Lower lobe of right lung (tissue), 2 donors: ENCODE results near the gene TDRD10. TPM values are rescaled to one million over a fixed set of nuclear protein-coding genes. Genes with fewer than 3 reads are reported as not detected.

Source experiments
- ATAC-seq, 2 donors: fragments of 200-7000 bp; cut with Tn5 transposase; one replicate each; pipeline ENCODE4 v1.9.1; 2020 to 2022; ENCODE audit warnings: mild to moderate bottlenecking in 2 of 2, moderate library complexity in 2 of 2
- DNase-seq: peaks from one replicate; pipeline ENCODE4 v3.0.0-alpha.2; 2020
- H3K27ac ChIP-seq: fragments of 200-600 bp; one replicate; pipeline ENCODE4 v1.8.0; 2022
- H3K27me3 ChIP-seq: fragments of 200-600 bp; one replicate; pipeline ENCODE4 v1.8.0; 2022; ENCODE audit warnings: low read depth
- H3K36me3 ChIP-seq: fragments of 200-600 bp; one replicate; pipeline ENCODE4 v1.8.0; 2022; ENCODE audit warnings: mild to moderate bottlenecking
- H3K4me1 ChIP-seq: fragments of 200-600 bp; one replicate; pipeline ENCODE4 v1.8.0; 2022
- H3K4me3 ChIP-seq: fragments of 200-600 bp; one replicate; pipeline ENCODE4 v1.8.0; 2022; ENCODE audit warnings: mild to moderate bottlenecking
- H3K9me3 ChIP-seq: fragments of 200-600 bp; one replicate; pipeline ENCODE4 v1.8.0; 2022
- CTCF ChIP-seq: fragments of 200-600 bp; IDR thresholded peaks from one replicate; pipeline ENCODE4 v1.8.0; 2022; ENCODE audit warnings: antibody characterized with exemption, mild to moderate bottlenecking
- intact Hi-C: fragments of 100-400 bp; cut with DNase I; formaldehyde crosslinking; loops from one replicate; pipeline ENCODE4 v1.11.0; 2022
- total RNA-seq: library from RNA; stranded (reverse); fragmentation: NEBNext Ultra II Directional; extraction: Animal tissue kit (Norgen Biotek cat#: 25700); gene quantifications from one replicate; pipeline ENCODE4 v1.2.1, GENCODE V29; 2021
- donor health status: DM: no; HTN: yes; CAD: no; lungs with severe emphysema.

The TDRD10 gene
- total RNA-seq, 1 donor from 2014 or later: 20.2 TPM

GRCh38 chr1:154550657-154551056 is 48.6 kb downstream of the TDRD10 start:
- DNase-seq (no peak), ATAC-seq (no peak)
- Histone ChIP-seq H3K4me3 (no peak overlapping the region), H3K27me3 (no peaks in the 10 kb centered on the region), H3K4me1 (peaks cover 25% of the 10 kb centered on the region), H3K36me3 (peaks cover 72% of the 10 kb centered on the region), H3K27ac (no peak overlapping the region), H3K9me3 (no peaks in the 10 kb centered on the region)
- TF ChIP-seq CTCF: no peak
- intact Hi-C loops: no loop called here

- H3K27me3 ChIP-seq: no peaks in the 10 kb centered on the region
- H3K36me3 ChIP-seq: peaks cover 77% of the 10 kb centered on the region
- peaks cover 32% of the 10 kb centered on the region for H3K4me1 ChIP-seq
- H3K27ac ChIP-seq: no peak overlapping the region
- ATAC-seq (no peak), DNase-seq (no peak)
- H3K9me3 ChIP-seq: no peaks in the 10 kb centered on the region
- intact Hi-C loops: no loop called here
- TF ChIP-seq CTCF: no peak
- no peak overlapping the region for H3K4me3 ChIP-seq
Observed at GRCh38 chr1:154551474-154551873, 49.5 kb downstream of the TDRD10 start.

- no peaks in the 10 kb centered on the region for H3K9me3 ChIP-seq
- ATAC-seq: no peak
- intact Hi-C loops: no loop called here
Observed at GRCh38 chr1:154552036-154552435, 50.0 kb downstream of the TDRD10 start.

GRCh38 chr1:154553056-154554030 is 51.3 kb downstream of the TDRD10 start:
- intact Hi-C loops: no loop called here

More at GRCh38 chr1:154552036-154552435, 50.0 kb downstream of the TDRD10 start:
- TF ChIP-seq CTCF: no peak
- H3K27ac ChIP-seq: no peak overlapping the region
- H3K4me3 ChIP-seq: no peak overlapping the region
- no peaks in the 10 kb centered on the region for H3K27me3 ChIP-seq
- H3K36me3 ChIP-seq: peaks cover 77% of the 10 kb centered on the region
- DNase-seq: no peak
- H3K4me1 ChIP-seq: peaks cover 38% of the 10 kb centered on the region

GRCh38 chr1:154556422-154556821 is 54.4 kb downstream of the TDRD10 start:
- intact Hi-C loops: no loop called here
- Histone ChIP-seq H3K27me3 (no peaks in the 10 kb centered on the region), H3K36me3 (peaks cover 48% of the 10 kb centered on the region), H3K27ac (peak overlapping the region; percentile 39), H3K9me3 (no peaks in the 10 kb centered on the region), H3K4me3 (peak overlapping the region; percentile 98), H3K4me1 (peaks cover 35% of the 10 kb centered on the region)
- ATAC-seq (no peak), DNase-seq (no peak)
- TF ChIP-seq CTCF: no peak

More at GRCh38 chr1:154553056-154554030, 51.3 kb downstream of the TDRD10 start:
- no peak for DNase-seq
- peaks cover 77% of the 10 kb centered on the region for H3K36me3 ChIP-seq
- no peak overlapping the region for H3K4me3 ChIP-seq
- H3K9me3 ChIP-seq: no peaks in the 10 kb centered on the region
- H3K27ac ChIP-seq: no peak overlapping the region
- H3K27me3 ChIP-seq: no peaks in the 10 kb centered on the region
- H3K4me1 ChIP-seq: peaks cover 38% of the 10 kb centered on the region
- ATAC-seq: no peak
- no peak for TF ChIP-seq CTCF
